Common myeloid progenitor, CD34-positive (primary cell): ENCODE results near the gene NUBPL. TPM values are rescaled to one million over a fixed set of nuclear protein-coding genes. Genes with fewer than 3 reads are reported as not detected.

ENCODE experiments used
- CTCF ChIA-PET: fragments of 350-600 bp; sonication (Branson Sonifier 250); formaldehyde crosslinking; loops from one replicate; lab custom pipeline; 2021; ENCODE audit warnings: antibody characterized with exemption; lab: Charles Lee
- POLR2A ChIA-PET: fragments of 350-600 bp; sonication (Branson Sonifier 250); formaldehyde crosslinking; loops from one replicate; lab custom pipeline; 2021; ENCODE audit warnings: antibody characterized with exemption; lab: Charles Lee
- DNase-seq, 3 donors: peaks; one replicate each; pipeline versions ENCODE4 v3.0.0 to v3.0.0-alpha.2; 2013
- H3K27ac ChIP-seq, 2 experiments: 1 replicate in 1 of 2; 2 replicates in 1 of 2; pipeline ENCODE4 v1.7.0; 2013; ENCODE audit warnings: inconsistent platforms in 2 of 2, low read length in 2 of 2, mild to moderate bottlenecking in 2 of 2, low read depth in 1 of 2, moderate library complexity in 1 of 2; ENCODE audit not compliant: severe bottlenecking in 2 of 2, insufficient read depth in 1 of 2, poor library complexity in 1 of 2
- H3K27me3 ChIP-seq, 5 experiments: replicated peaks in 2 of 5; 1 replicate in 3 of 5; 2 replicates in 2 of 5; pipeline versions ENCODE4 v1.6.1 to v1.7.0; 2013; ENCODE audit warnings: low read length in 4 of 5, mild to moderate bottlenecking in 2 of 5, moderate library complexity in 2 of 5, inconsistent platforms in 1 of 5; ENCODE audit not compliant: insufficient read depth in 5 of 5, control insufficient read depth in 4 of 5
- H3K36me3 ChIP-seq, 4 experiments: 1 replicate in 2 of 4; 2 replicates in 2 of 4; pipeline versions ENCODE4 v1.6.1 to v1.7.0; 2013; ENCODE audit warnings: low read length in 3 of 4, control low read depth in 1 of 4, mild to moderate bottlenecking in 1 of 4; ENCODE audit not compliant: control insufficient read depth in 4 of 4, insufficient read depth in 4 of 4
- H3K4me1 ChIP-seq, 4 experiments: 1 replicate in 3 of 4; 2 replicates in 1 of 4; pipeline versions ENCODE4 v1.6.1 to v1.7.1; 2013; ENCODE audit warnings: low read length in 3 of 4, mild to moderate bottlenecking in 3 of 4, control low read depth in 1 of 4, inconsistent platforms in 1 of 4, moderate library complexity in 1 of 4; ENCODE audit not compliant: control insufficient read depth in 4 of 4, insufficient read depth in 4 of 4; ENCODE audit errors: control extremely low read depth in 1 of 4
- H3K4me3 ChIP-seq, 7 experiments: 1 replicate in 4 of 7; 2 replicates in 3 of 7; pipeline versions ENCODE4 v1.5.1 to v1.7.0; 2013; ENCODE audit warnings: mild to moderate bottlenecking in 7 of 7, low read length in 6 of 7, moderate library complexity in 6 of 7, inconsistent platforms in 2 of 7, low read depth in 2 of 7, control low read depth in 1 of 7; ENCODE audit not compliant: insufficient read depth in 4 of 7, control insufficient read depth in 1 of 7; ENCODE audit errors: extremely low read depth in 1 of 7
- H3K9me3 ChIP-seq, 5 experiments: 1 replicate in 4 of 5; 2 replicates in 1 of 5; pipeline versions ENCODE4 v1.6.1 to v1.7.1; 2013; ENCODE audit warnings: low read length in 4 of 5, mild to moderate bottlenecking in 2 of 5, inconsistent platforms in 1 of 5, low read depth in 1 of 5, moderate library complexity in 1 of 5; ENCODE audit not compliant: control insufficient read depth in 4 of 5, insufficient read depth in 2 of 5; ENCODE audit errors: control extremely low read depth in 1 of 5
- WGBS: methylation state at CpG from one replicate; pipeline ENCODE4 v1.1.5; 2013; ENCODE audit not compliant: insufficient coverage; 5-methylcytosine and 5-hydroxymethylcytosine counted together
- polyA plus RNA-seq: library from polyadenylated mRNA; unstranded; fragments of 120-200 nt; gene quantifications from one replicate; pipeline ENCODE4 v1.2.1, GENCODE V29; 2013

NUBPL gene, protein sequence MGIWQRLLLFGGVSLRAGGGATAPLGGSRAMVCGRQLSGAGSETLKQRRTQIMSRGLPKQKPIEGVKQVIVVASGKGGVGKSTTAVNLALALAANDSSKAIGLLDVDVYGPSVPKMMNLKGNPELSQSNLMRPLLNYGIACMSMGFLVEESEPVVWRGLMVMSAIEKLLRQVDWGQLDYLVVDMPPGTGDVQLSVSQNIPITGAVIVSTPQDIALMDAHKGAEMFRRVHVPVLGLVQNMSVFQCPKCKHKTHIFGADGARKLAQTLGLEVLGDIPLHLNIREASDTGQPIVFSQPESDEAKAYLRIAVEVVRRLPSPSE
- 8.5 TPM for polyA plus RNA-seq

- ChIA-PET CTCF (interaction anchor here (0.6 kb wide), 1 partner anchor 52 kb away, joined by 3 read pairs; no protein-coding TSS in a partner anchor), POLR2A (interaction anchor here (0.5 kb wide), 1 partner anchor 27 kb away, joined by 3 read pairs; no protein-coding TSS in a partner anchor)
- H3K4me3 ChIP-seq, result peak within 1 kb of the TSS; percentile 46 to 97 (median 84)
- H3K9me3 ChIP-seq, result no peaks in the 10 kb centered on the region
- H3K27me3 ChIP-seq, result peaks cover 0 to 2% (median 0%) of the 10 kb centered on the region in 5 experiments
- peak; percentile 98 to 99 (median 99) for DNase-seq
- H3K27ac ChIP-seq, result peak within 1 kb of the TSS; percentile 92 to 98
- peaks cover 7 to 15% (median 12%) of the 10 kb centered on the region in 4 experiments for H3K4me1 ChIP-seq
- H3K36me3 ChIP-seq, result no peaks in the 10 kb centered on the region
- 0% methylated on average over 30 of the region's 34 CpGs for WGBS
These were observed at the start of gene NUBPL for GRCh38 chr14:31561155-31561846. NUBPL (plus strand) TSS chr14:31561404; CDS start chr14:31561440, 36 bp downstream.

DNA sequence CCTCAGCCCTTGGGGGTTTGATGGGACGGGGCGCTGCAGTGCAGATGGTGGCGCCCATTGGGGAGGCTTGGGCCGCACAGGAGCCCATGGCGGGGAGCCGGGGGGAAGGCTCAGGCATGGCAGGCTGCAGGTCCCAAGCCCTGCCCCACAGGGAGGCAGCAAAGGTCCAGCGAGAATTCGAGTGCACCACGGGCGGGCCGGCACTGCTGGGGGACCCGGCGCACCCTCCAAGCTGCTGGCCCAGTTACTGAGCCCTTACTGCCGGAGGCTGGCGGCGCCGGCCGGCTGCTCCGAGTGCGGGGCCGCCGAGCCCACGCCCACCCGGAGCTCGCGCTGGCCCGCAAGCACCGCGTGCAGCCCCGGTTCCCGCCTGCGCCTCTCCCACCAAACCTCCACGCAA, 34.1 kb upstream of the NUBPL start:
- no peaks in the 10 kb centered on the region for H3K27me3 ChIP-seq

DNA sequence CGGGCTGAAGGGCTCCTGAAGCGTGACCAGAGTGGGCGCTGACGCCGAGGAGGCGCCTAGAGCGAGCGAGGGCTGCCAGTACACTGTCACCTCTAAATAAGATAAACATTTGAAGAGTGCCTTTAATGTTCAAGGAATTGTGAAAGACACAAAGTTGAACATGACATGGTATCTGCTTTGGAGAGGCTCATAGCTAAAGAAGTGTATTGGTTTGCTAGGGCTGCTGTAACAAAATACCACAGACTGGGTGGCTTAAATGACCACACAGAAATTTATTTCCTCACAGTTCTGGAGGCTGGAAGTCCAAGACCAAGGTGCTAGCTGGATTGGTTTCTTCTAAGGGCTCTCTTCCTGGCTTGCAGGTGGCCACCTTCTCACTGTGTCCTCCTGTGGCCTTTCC, 33.7 kb upstream of the NUBPL start:
- Histone ChIP-seq H3K4me3 (no peak overlapping the region), H3K36me3 (no peaks in the 10 kb centered on the region), H3K9me3 (peaks cover 0 to 2% (median 0%) of the 10 kb centered on the region in 5 experiments), H3K4me1 (no peaks in the 10 kb centered on the region), H3K27me3 (no peaks in the 10 kb centered on the region), H3K27ac (no peak overlapping the region)
- WGBS, result 100% methylated on average over 1 of the region's 8 CpGs
- no peak for DNase-seq
- POLR2A ChIA-PET, result no interaction called here
- CTCF ChIA-PET, result no interaction called here

More for the DNA sequence above, 34.1 kb upstream of the NUBPL start:
- Histone ChIP-seq H3K36me3 (no peaks in the 10 kb centered on the region), H3K9me3 (peaks cover 0 to 2% (median 0%) of the 10 kb centered on the region in 5 experiments), H3K4me3 (no peak overlapping the region), H3K4me1 (no peaks in the 10 kb centered on the region), H3K27ac (no peak overlapping the region)
- ChIA-PET CTCF (no interaction called here), POLR2A (interaction anchor here (0.6 kb wide), 1 partner anchor 195 kb away, joined by 3 read pairs; no protein-coding TSS in a partner anchor)
- WGBS, result 98% methylated on average over 32 of the region's 33 CpGs
- DNase-seq, result no peak

GRCh38 chr14:31529053-31529452, 32.2 kb upstream of the NUBPL start:
- WGBS, result 80% methylated on average over 1 of the region's 1 CpG
- ChIA-PET CTCF (no interaction called here), POLR2A (no interaction called here)
- Histone ChIP-seq H3K4me3 (no peak overlapping the region), H3K9me3 (peaks cover 0 to 2% (median 0%) of the 10 kb centered on the region in 5 experiments), H3K27ac (no peak overlapping the region), H3K36me3 (no peaks in the 10 kb centered on the region), H3K27me3 (no peaks in the 10 kb centered on the region), H3K4me1 (no peaks in the 10 kb centered on the region)
- DNase-seq, result no peak

DNA sequence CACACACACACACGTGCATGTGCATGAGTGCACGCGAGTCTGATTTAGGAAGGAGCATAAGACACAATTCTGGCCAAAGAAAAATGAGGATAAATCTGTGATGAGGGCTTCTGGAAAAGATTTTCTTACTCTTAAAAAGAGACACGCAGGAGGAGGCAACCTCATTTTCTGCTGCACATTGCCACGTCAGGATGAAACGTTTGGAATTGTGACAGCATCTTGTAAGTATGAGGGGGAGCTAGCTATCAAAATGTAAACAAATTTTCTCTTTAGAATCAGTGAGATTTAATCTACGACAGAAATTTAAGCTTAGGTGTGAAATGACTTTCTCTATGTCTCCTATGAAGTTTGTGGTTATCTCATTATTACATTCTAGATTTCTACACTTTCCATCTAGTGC, 31.1 kb upstream of the NUBPL start:
- H3K27ac ChIP-seq, result no peak overlapping the region
- H3K27me3 ChIP-seq, result no peaks in the 10 kb centered on the region
- no peaks in the 10 kb centered on the region for H3K36me3 ChIP-seq
- H3K9me3 ChIP-seq, result peaks cover 0 to 2% (median 0%) of the 10 kb centered on the region in 5 experiments
- 74% methylated on average over 4 of the region's 7 CpGs for WGBS
- no peaks in the 10 kb centered on the region for H3K4me1 ChIP-seq
- DNase-seq, result no peak
- H3K4me3 ChIP-seq, result no peak overlapping the region
- ChIA-PET POLR2A (interaction anchor here (0.6 kb wide), 1 partner anchor 320 kb away, joined by 3 read pairs; no protein-coding TSS in a partner anchor), CTCF (no interaction called here)

- ChIA-PET CTCF (no interaction called here), POLR2A (no interaction called here)
- no peak for DNase-seq
- H3K4me1 ChIP-seq, result no peaks in the 10 kb centered on the region
- no peaks in the 10 kb centered on the region for H3K9me3 ChIP-seq
- no peak overlapping the region for H3K27ac ChIP-seq
- no peaks in the 10 kb centered on the region for H3K36me3 ChIP-seq
- no peak overlapping the region for H3K4me3 ChIP-seq
- H3K27me3 ChIP-seq, result peaks cover 0 to 4% (median 0%) of the 10 kb centered on the region in 5 experiments
- 83% methylated on average over 2 of the region's 5 CpGs for WGBS
These were observed 24.8 kb upstream of the NUBPL start for GRCh38 chr14:31536201-31536960.
